Cerebellar nuclear complex (tissue), 1 donor: ENCODE measurements around the gene IFIT3.
"Not testable (repeated sequence)": the region's sequence is repeated elsewhere in the genome, so short reads cannot be mapped to it uniquely, and the experiment has no call there.

Experiments
- DNase-seq, 2 experiments: peaks; one replicate each; lab custom pipeline; 2025; lab: John Stamatoyannopoulos, UW

IFIT3 gene

DNA sequence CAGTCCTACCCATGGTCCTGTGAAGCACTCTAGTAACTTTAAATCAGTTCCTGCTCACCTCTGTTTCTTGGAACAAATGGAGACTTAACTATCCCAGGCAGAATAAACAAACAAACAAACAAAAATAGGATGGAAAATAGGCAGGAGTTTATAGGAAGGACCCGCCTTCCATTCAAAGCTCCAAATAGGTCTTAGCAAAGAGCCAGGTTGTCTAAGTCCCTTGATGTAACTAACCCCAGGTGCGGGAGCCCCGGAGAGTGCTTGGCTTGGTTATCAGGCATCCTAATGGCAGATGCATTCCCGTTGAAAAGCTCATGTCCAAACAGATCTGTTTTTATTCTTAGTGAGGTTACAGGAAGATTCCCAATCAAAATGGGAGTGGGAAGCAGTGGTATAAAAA, 23.8 kb upstream of the IFIT3 start:
- no peak for DNase-seq

DNA sequence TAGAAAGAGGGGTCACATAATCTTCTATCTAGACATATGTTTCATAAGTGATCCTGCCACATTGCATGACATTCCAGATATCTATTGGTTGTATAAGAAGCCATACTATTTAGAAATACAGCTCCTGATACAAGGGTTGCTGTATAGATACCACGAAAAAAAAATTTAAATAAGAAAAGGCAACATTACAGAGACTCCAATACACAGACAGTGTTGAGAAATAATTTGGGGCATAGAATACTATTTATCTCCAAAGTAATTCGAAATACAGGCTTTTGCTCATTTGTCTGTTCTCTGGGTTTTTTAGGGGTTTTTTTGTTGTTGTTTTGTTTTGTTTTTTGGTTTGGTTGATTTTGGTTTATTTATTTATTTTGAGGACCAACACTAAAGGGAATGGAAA, 23.4 kb upstream of the IFIT3 start:
- no peak for DNase-seq

DNA sequence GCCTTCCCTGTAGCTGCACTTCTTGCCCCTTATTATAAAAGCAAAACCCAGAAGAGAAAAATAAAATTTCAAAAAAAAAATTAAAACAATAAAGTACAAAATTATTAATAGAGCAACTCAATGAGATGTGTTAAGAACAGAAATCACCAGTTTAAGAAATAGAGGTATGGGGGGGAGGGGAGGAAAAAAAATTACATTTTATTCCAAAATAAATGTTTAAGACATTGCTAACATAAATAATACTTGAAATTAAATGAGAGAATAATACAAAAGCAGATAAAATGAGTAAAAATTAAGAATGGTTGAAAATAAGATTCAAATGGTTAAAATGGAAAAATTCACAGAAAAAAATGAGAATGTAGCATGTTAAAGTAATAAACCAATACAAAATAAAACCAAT, 22.9 kb upstream of the IFIT3 start:
- DNase-seq, result no peak

DNA sequence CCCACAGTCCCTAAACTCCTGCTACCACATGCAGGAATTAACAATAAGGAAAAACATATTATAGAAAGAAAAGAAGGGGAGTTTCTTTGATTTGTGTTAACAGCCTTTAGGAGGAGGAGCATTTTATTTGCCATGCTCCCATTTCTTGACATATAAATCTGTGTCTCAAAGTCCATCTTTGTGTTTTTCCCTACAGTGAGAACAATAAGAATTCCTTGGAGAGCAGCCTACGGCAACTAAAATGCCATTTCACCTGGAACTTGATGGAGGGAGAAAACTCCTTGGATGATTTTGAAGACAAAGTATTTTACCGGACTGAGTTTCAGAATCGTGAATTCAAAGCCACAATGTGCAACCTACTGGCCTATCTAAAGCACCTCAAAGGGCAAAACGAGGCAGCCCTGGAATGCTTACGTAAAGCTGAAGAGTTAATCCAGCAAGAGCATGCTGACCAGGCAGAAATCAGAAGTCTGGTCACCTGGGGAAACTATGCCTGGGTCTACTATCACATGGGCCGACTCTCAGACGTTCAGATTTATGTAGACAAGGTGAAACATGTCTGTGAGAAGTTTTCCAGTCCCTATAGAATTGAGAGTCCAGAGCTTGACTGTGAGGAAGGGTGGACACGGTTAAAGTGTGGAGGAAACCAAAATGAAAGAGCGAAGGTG, 21.9 kb upstream of the IFIT3 start:
- DNase-seq, result no peak

DNA sequence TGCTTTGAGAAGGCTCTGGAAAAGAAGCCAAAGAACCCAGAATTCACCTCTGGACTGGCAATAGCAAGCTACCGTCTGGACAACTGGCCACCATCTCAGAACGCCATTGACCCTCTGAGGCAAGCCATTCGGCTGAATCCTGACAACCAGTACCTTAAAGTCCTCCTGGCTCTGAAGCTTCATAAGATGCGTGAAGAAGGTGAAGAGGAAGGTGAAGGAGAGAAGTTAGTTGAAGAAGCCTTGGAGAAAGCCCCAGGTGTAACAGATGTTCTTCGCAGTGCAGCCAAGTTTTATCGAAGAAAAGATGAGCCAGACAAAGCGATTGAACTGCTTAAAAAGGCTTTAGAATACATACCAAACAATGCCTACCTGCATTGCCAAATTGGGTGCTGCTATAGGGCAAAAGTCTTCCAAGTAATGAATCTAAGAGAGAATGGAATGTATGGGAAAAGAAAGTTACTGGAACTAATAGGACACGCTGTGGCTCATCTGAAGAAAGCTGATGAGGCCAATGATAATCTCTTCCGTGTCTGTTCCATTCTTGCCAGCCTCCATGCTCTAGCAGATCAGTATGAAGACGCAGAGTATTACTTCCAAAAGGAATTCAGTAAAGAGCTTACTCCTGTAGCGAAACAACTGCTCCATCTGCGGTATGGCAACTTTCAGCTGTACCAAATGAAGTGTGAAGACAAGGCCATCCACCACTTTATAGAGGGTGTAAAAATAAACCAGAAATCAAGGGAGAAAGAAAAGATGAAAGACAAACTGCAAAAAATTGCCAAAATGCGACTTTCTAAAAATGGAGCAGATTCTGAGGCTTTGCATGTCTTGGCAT, 21.1 kb upstream of the IFIT3 start:
- DNase-seq, result no peak

DNA sequence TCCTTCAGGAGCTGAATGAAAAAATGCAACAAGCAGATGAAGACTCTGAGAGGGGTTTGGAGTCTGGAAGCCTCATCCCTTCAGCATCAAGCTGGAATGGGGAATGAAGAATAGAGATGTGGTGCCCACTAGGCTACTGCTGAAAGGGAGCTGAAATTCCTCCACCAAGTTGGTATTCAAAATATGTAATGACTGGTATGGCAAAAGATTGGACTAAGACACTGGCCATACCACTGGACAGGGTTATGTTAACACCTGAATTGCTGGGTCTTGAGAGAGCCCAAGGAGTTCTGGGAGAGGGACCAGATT, 20.6 kb upstream of the IFIT3 start:
- DNase-seq, result no peak

DNA sequence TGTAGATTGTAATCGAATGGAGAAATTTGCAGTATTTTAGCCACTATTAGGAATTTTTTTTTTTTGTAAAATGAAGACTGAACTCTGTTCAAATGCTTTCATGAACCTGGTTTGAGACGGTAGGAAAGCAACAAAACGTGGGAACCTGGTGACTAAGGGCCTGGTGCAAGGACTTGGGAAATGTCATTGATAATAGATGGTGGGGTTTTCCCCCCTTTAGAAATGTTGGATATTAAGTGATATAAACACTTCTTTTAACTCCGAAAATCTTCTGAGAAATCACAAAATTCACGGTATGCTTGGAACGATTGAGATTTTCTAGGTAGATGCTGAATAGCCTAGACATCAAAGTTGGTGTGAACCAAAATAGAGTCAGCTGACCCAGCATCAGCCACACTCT, 19.5 kb upstream of the IFIT3 start:
- DNase-seq, result no peak

DNA sequence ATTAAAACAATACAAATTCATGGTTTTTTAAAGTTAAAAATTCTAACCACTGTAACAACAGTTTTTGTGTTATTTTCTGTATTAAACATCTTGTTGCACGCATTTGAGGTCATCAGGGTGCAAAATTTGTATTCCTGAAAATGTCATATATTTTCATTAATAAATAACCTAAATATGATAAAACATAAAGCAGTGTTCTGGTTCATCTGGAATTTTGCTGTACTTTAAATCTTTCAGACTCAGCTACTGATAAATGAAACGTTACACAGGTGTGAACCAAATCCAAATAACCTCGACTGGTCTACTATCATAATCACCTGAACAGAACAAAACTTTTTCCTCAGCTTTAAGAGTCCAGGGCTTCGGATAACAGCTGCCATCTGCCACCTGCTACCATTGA, 19.1 kb upstream of the IFIT3 start:
- DNase-seq, result no peak

DNA sequence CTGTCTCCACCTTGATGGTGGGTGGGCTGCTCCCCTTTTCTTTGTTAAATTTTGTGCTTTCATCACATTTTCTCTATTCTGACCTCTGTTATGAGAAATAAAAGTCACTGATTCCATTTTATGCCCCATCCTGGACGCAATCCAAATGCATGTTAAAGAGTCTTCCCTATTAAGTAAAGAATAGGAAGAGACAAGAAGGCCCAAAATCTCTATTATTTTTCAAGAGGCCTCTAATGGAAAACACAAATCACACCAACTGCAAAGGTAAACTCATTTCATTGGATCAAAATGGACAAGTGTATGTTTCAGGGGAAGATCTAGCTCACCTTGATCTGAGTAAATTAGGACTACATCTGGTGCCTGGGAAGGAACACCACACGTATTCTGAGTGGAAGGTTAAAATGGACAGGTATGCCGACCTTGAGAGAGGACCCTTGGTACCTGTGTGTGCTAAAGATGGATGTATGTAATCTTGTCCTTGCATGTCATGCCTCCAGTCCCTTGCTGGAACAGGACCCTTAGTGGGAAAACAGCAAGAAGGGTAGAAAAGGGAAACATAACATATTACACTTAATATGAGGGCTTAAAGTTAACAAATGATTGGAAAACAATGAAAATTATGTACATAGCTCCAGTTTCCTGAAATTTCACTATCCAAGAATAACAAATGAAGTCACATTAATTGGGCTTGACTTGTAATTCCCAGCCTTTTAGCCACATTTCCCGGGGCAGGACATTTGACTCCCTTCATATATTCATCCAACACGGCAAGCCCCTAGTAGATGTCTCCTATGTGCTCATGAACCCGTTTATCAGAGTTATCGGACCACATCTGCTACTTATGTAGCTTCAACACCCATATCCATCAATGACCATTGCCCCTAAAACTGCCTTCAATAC, 18.4 kb upstream of the IFIT3 start:
- no peak for DNase-seq

DNA sequence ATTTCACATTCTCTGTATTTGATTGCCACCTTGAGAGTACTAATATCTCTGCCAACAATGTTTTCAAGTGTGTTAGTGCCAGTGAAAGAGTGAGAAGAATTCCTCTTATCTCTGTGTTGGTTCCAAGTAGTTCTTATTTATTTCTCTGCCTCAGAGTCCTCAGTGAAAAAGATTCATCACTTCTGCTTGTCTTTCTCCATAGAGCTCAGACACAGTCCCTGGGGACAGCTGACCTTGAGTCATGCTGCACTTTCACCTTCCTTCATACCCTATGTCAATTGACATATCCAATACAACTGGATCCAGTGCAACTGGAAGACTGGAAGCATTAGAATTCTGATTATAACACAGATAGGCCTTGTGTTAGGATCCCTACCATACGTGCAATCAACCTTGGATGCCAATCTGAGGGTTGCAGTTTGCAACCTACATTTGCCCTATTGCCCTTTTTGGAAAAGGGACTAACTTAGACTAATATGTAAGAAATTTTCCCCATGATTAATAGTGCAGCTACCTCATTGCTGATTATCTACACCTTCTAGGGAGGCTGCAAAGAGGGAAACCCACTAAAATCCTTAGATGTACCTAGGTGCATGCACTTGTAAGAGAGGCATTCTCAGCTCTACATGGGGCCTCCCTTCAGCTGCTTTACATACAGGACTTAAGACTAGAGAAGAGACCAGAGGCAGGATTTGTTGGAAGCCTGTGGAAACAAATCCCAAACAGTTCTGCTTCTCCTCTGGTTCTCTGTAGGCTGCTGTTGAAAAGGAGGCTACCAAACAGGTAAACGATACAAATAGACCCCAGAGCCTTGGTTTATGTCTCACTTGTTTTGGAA, 17.5 kb upstream of the IFIT3 start:
- DNase-seq, result no peak

DNA sequence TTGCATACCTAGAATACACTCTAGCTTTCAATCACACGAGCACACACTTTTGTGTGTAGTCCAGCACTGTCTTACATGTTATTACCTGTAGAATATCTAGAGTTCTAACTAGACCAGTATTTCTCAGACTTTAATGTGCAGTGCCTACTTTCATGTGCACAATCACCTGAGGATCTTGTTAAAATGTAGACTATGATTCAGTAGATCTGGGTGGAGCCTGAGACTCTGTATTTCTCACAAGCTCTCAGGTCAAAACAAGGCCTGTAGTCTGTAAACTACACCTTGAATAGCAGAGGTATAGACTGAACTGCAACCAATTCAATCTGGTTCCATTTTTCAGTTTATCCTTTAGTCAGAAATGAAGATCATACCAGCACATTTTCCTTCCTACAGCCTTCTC, 14.8 kb upstream of the IFIT3 start:
- DNase-seq, result no peak

DNA sequence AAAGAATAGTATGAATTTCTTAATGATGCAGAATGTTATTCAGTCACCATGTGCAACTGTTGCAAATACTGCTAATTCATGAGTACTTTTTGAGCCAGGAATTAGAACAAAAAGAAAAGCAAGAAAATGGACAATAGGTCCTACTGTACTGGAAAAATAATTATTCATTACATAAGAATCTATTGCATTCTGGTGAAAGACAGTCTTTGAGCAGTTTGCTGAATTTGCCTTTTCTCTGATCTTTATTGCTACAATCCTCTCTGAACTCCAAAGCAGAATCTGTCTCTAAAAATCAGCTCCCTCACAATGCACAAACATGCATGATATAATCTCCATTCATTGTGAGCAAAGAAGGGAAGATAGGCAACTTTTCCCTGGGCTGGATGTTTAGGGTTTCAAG, 13.1 kb upstream of the IFIT3 start:
- DNase-seq, result no peak

DNA sequence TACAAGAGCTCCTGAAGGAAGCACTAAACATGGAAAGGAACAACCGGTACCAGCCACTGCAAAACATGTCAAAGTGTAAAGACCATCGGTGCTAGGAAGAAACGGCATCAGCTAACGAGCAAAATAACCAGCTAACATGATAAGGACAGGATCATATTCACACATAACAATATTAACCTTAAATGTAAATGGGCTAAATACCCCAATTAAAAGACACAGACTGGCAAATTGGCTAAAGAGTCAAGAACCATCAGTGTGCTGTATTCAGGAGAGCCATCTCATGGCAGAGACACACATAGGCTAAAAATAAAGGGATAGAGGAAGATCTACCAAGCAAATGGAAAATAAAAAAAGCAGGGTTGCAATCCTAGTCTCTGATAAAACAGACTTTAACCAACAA, 9.8 kb upstream of the IFIT3 start:
- DNase-seq, result not testable (repeated sequence)

DNA sequence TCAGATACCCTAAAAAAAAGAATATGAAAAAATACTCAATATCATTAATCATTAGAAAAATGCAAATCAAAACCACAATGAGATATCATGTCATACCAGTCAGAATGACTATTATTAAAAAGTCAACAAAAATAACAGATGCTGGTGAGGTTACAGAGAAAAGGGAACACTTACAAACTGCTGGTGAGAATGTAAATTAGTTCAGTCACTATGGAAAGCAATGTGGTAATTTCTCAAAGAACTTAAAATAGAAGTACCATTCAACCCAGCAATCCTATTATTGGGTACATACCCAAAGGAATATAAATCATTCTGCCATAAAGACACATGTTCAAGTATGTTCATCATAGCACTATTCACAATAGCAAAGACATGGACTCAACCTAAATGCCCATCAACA, 2.7 kb upstream of the IFIT3 start:
- not testable (repeated sequence) for DNase-seq

DNA sequence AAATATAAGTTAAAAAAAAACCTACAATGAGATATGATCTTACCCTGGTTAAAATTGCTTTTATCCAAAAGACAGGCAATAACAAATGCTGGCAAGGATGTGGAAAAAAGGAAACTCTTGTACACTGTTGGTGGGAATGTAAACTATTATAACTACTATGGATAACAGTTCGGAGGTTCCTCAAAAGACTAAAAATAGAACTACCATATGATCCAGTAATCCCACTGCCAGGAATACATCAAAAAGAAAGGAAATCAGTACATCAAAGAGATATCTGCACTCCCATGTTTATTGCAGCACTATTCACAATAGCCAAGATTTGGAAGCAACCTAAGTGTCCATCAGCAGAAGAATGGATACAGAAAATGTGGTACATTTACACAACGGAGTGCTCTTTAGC, 1.9 kb upstream of the IFIT3 start:
- DNase-seq, result not testable (repeated sequence)

DNA sequence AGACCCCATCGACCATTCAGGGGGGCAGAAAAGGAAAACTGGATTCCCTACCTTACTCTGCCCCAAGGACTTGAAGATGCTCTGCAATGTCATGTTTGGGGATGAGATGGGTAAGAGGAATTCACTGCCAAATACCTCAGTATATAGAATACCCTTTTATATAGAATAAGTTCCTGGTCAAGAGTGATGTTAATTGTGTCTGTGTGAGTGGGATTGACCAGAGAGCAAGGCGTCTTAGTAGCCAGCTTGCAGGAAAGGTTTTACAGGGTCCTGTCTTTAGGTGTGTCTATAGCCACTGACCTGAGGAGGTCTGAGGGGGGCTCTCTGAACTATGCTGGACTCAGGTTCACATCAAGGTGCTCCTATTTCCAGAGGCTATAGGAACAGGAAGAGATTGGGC, 1.4 kb downstream of the IFIT3 start:
- no peak for DNase-seq

DNA sequence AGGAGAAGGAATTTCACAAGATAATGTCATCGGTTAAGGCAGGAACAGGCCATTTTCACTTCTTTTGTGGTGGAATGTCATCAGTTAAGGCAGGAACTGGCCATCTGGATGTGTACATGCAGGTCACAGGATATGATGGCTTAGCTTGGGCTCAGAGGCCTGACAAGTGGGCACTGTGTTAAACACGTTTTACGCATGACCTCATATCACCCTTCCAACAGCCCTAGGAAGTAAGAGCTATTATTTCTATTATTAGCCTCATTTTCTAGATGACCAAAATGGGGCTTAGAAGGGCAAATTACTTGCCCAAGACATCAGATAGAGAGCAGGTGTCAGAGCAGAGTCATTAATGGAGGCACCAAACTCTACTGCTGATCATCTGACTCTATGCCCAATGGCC, 2.2 kb downstream of the IFIT3 start:
- DNase-seq, result not testable (repeated sequence)

DNA sequence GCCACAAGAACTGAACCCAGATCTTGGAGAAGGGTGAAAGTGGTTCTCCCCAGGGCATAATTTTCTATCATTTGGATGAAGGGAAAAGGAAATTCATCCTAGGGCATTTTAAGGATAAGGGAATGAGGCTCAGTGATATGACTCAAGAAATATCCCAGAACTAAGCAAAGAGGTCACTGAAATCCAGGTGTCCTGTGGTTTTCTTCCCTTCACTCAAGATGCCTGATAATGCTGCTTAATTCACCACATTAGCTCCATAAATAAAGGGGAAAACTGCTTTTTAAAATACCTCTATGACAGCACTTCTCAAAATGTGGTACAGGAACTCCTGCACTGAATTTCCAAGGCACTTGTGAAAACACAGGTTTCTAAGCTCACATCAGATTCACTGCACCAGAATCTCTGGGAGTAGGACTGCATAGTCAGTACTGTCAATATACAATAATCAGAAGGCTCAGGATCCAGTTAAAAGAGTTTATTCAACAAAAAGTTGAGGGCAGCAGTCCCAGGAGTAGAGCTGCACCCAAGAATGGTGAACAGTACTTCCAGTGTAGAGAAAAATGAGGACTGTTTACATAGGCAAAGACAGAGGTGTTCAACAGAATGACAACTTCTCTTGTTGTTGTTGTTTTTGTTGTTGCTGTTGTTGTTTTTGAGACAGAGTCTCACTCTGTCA, 2.9 kb downstream of the IFIT3 start:
- no peak for DNase-seq

DNA sequence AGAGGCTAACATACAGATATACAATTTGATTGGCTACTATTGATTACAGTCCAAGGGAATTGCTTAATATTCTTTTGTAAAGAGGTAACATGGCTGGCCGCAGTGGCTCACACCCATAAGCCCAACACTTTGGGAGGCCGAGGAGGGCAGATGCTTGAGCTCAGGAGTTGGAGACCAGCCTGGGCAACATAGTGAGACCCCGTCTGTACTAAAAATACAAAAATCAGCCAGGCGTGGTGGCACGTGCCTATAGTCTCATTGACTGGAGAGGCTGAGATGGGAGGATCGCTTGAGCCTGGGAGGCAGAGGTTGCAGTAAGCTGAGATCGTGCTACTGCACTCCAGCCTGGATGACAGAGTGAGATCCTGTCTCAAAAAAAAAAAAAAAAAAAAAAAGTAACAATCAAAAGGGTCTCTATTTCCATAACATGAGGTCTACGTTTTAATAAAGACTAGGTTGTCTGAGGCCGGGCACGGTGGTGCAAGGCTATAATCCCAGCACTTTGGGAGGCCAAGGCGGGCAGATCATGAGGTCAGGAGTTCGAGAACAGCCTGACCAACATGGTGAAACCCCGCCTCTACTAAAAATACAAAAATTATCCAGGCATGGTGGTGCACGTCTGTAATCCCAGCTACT, 3.8 kb downstream of the IFIT3 start:
- DNase-seq, result not testable (repeated sequence)

DNA sequence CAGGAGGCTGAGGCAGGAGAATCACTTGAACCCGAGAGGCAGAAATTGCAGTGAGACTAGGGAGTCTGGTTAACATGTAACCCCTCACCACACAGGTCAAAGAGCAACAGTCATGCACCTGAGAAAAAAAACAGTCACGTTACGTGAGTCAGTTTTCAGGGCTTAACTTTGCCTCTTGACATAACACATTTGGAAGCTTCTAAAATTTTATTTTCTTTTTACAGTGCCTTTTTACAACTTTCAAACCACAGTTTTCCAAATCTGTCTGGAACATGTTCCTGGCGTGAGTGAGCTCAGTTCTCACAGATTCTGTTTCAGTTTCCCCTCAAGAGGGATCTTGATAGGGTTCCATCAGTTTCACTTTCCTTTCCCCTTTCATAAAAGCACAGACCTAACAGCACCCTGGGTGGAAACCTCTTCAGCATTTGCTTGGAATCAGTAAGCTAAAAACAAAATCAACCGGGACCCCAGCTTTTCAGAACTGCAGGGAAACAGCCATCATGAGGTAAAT, 4.4 kb downstream of the IFIT3 start:
- DNase-seq, result no peak

DNA sequence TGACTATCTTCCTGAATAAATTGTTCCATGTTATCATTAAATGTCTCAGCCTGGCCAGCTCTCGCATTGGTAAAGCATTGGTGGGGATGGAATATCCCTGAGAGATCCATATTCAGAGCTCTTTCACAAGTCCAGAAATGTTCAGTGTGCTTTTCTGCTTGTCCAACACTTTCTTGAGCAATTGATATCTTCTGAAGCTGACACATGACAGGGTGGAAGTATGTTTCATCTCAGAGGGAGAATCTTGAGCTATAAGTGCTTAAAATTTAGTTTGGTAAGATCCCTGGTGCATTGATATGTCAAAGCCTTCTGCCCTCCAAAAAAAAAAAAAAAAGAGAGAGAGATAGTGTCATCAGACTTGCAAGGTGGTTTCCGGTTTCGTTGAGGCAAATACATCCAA, 7.4 kb downstream of the IFIT3 start:
- no peak for DNase-seq
